Stomach smooth muscle (tissue), 2 donors: ENCODE results near the gene RPS8.
"Not testable (repeated sequence)": the region's sequence is repeated elsewhere in the genome, so short reads cannot be mapped to it uniquely, and the experiment has no call there.

Source experiments
- H3K27ac ChIP-seq: one replicate; pipeline ENCODE4 v1.7.0; 2013; ENCODE audit warnings: mild to moderate bottlenecking, low read length, inconsistent platforms
- H3K27me3 ChIP-seq, 2 donors: one replicate each; pipeline ENCODE4 v1.7.0; 2013; ENCODE audit warnings: low read length in 2 of 2; ENCODE audit not compliant: insufficient read depth in 2 of 2, control insufficient read depth in 1 of 2
- H3K36me3 ChIP-seq, 2 donors: one replicate each; pipeline ENCODE4 v1.7.0; 2013; ENCODE audit warnings: low read length in 2 of 2; ENCODE audit not compliant: control insufficient read depth in 2 of 2, insufficient read depth in 2 of 2
- H3K4me1 ChIP-seq: one replicate; pipeline ENCODE4 v1.7.0; 2013; ENCODE audit warnings: low read length; ENCODE audit not compliant: control insufficient read depth, insufficient read depth
- H3K4me3 ChIP-seq, 2 donors: one replicate each; pipeline ENCODE4 v1.7.0; 2013; ENCODE audit warnings: low read length in 2 of 2
- H3K9ac ChIP-seq, 2 donors: one replicate each; pipeline ENCODE4 v1.7.0; 2013; ENCODE audit warnings: low read length in 2 of 2, mild to moderate bottlenecking in 1 of 2
- H3K9me3 ChIP-seq, 2 donors: one replicate each; pipeline ENCODE4 v1.7.0; 2013; ENCODE audit warnings: low read length in 2 of 2; ENCODE audit not compliant: control insufficient read depth in 2 of 2
- donor health status: healthy.
- donor health status: Pancreatic carcinoma.

The RPS8 gene

DNA sequence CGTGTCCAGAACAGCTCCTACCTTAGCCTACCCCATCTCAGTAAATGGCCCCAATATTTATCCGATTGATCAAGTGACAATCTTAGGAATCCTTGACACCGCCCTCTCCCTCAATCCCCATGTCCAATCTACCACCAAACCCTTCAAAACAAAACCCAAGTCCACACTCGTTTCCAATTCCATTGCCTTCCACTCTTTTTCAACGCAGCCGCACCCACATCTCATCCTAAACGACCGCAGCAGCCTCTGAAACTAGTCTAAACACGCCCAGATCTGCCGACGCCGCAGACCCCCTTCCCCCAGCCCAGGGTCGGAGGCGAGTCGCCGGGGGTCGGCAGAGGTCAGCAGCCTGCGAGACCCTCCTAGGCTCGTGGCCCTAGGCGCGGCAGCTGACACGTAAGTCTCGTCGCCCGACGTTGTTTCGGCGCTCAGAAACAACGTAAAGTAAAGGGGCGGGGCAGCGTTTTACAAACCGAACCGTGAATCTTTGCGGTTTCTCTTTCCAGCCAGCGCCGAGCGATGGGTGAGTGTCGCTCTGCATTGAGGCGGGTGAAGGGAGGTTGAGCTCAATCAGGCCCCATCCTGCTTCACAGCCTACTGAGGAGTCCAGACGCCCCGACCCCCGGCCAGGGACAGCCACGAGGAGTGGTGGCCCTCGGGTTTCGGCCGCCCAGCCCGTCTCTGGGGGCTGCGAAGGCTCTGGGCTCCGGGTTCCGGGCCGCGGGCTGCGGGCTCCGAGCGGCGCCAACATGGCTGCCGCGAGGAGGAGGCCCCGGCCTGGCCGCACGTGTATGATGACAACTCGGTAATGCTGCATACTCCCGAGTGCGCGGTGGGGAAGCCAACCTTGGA lies at the start of gene RPS8:
Gene RPS8 (plus strand): TSS at position 463 of the 852 bp plus-strand sequence. CDS start 57 bp downstream, at position 520.
- peaks cover 20% of the 10 kb centered on the region for H3K4me1 ChIP-seq
- H3K9ac ChIP-seq: peak within 1 kb of the TSS; percentile 89 to 99
- H3K27me3 ChIP-seq: no peaks in the 10 kb centered on the region
- peaks cover 16 to 22% of the 10 kb centered on the region in 2 donors for H3K36me3 ChIP-seq
- peak within 1 kb of the TSS; percentile 73 to 94 for H3K4me3 ChIP-seq
- peak within 1 kb of the TSS; percentile 98 for H3K27ac ChIP-seq
- no peaks in the 10 kb centered on the region for H3K9me3 ChIP-seq

- Histone ChIP-seq H3K27me3 (no peaks in the 10 kb centered on the region), H3K4me3 (peak within 1 kb of the TSS; percentile 21 to 23), H3K36me3 (no peaks in the 10 kb centered on the region), H3K4me1 (peaks cover 2% of the 10 kb centered on the region), H3K9me3 (no peaks in the 10 kb centered on the region), H3K9ac (peak within 1 kb of the TSS; percentile 21 to 50), H3K27ac (peak within 1 kb of the TSS; percentile 82)
These were observed 44.4 kb upstream of the RPS8 start, which contains the start of gene RNU5D-1 for GRCh38 chr1:44730741-44731512. Gene RNU5D-1, minus strand, starts transcription at chr1:44731170.

DNA sequence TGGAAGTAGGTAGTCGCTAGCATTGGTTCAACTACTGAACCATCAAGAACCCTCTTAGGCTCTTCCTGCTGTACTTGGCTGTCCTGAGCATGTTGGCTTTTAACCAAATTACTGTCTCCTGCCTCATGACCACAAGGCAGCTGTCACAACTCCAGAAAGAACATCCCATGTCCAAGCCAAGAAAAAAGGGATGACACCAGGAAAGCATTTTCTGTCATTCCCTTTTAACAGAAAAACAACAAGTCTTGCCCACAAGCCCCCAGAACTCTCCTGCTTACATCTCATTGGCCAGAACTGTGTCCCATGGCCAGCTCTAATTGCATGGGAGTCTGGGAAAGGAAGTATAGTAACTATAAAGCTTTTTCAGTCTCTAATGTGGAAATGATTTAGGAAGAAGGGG lies 42.0 kb upstream of the RPS8 start:
- peaks cover 2% of the 10 kb centered on the region for H3K4me1 ChIP-seq
- no peak overlapping the region for H3K4me3 ChIP-seq
- no peaks in the 10 kb centered on the region for H3K36me3 ChIP-seq
- H3K27me3 ChIP-seq: no peaks in the 10 kb centered on the region
- no peak overlapping the region for H3K9ac ChIP-seq
- H3K9me3 ChIP-seq: no peaks in the 10 kb centered on the region
- H3K27ac ChIP-seq: no peak overlapping the region

- Histone ChIP-seq H3K9ac (no peak overlapping the region), H3K27ac (no peak overlapping the region), H3K36me3 (no peaks in the 10 kb centered on the region), H3K4me1 (peaks cover 2% of the 10 kb centered on the region), H3K27me3 (no peaks in the 10 kb centered on the region), H3K4me3 (no peak overlapping the region), H3K9me3 (no peaks in the 10 kb centered on the region)
These were observed 41.6 kb upstream of the RPS8 start for GRCh38 chr1:44733784-44734183.

DNA sequence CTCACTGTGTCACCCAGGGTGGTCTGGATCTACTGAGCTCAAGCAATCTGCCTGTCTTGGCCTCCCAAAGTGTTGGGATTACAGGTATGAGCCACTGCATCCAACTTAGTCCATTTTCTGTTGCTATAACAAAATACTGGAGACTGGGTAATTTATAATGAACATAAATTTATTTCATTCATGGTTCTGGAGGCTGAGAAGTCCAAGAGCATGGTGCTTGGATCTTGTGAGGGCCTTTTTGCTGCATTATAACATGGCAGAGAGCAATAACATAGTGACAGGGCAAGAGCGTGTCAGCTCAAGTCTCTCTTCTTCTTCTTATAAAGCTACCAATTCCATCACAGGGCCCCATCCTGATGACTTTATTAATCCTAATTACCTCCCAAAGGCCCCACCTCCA lies 39.3 kb upstream of the RPS8 start:
- Histone ChIP-seq H3K4me1 (peaks cover 7% of the 10 kb centered on the region), H3K36me3 (no peaks in the 10 kb centered on the region), H3K9me3 (no peaks in the 10 kb centered on the region), H3K27ac (no peak overlapping the region), H3K4me3 (no peak overlapping the region), H3K9ac (no peak overlapping the region), H3K27me3 (no peaks in the 10 kb centered on the region)

GRCh38 chr1:44738953-44739306 lies 36.4 kb upstream of the RPS8 start:
- H3K4me1 ChIP-seq, H3K36me3 ChIP-seq, H3K27me3 ChIP-seq, H3K9me3 ChIP-seq: not testable (repeated sequence)
- H3K9ac ChIP-seq: peak overlapping the region; percentile 81 to 93
- H3K4me3 ChIP-seq: peak overlapping the region; percentile 86 to 95
- H3K27ac ChIP-seq: peak overlapping the region; percentile 83

DNA sequence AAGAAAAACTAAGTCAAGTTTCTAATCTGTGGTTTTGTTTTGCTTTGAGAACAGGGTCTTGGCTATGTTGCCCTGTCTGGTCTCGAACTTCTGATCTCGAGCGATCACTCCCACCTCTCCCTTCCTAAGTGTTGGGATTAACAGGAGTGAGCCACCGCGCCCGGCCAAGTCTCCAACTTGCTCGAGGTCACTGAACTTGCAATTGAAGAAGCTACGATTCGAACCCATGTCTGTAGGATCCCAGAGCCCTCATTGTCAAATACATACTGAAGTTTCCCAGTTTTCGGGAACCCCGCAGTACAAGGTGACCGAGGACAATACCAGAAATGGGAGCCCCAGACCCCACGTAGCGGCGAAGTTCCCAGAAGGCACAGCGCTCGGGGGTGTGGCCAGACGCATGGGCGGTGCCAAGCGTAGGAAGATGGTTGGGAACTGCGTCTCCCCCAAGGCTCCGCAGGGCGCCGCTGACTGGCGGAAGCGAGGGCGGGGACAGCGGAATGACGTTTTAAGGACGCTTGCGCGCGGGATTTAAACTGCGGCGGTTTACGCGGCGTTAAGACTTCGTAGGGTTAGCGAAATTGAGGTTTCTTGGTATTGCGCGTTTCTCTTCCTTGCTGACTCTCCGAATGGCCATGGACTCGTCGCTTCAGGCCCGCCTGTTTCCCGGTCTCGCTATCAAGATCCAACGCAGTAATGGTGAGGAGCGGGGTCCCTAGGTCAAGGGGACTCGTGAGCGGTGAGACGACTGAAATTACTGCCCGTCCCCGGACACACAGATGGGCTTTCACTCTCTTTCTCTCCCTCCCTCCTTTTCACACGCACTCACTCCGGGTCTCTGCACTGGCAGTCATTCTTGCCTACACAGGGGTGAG lies 35.8 kb upstream of the RPS8 start, which contains the start of gene KIF2C:
Gene KIF2C (plus strand): TSS at position 531 of the 872 bp plus-strand sequence. CDS start 96 bp downstream, at position 627.
- peaks cover 7% of the 10 kb centered on the region for H3K4me1 ChIP-seq
- no peaks in the 10 kb centered on the region for H3K9me3 ChIP-seq
- H3K4me3 ChIP-seq: peak within 1 kb of the TSS; percentile 86 to 95
- H3K36me3 ChIP-seq: no peaks in the 10 kb centered on the region
- H3K27me3 ChIP-seq: no peaks in the 10 kb centered on the region
- peak within 1 kb of the TSS; percentile 81 to 93 for H3K9ac ChIP-seq
- H3K27ac ChIP-seq: peak within 1 kb of the TSS; percentile 83

DNA sequence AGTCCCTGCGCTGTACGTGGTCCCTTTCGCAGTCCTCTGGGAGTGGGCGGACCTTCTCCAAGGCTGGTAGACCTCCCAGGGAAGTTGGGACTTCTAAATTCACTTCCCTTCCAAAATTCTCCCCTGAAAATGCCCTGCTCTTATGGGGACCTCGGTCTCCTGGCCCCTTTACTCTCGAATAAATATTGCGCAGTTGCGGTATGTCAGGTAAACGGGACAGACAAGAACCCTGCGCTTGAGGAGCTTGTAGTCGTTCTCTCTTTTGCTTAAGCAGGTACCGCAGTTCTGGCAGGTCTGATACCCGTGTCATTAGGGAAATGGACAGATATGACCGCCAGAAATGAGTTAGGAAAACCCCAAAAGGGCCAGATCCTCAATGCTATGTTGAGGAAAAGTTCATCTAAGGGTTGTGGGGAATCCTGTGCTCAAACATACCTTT lies 35.1 kb upstream of the RPS8 start:
- H3K4me1 ChIP-seq: peaks cover 7% of the 10 kb centered on the region
- H3K9ac ChIP-seq: peak overlapping the region; percentile 5 to 26
- H3K36me3 ChIP-seq: no peaks in the 10 kb centered on the region
- peak overlapping the region; percentile 86 to 95 for H3K4me3 ChIP-seq
- H3K27ac ChIP-seq: no peak overlapping the region
- no peaks in the 10 kb centered on the region for H3K9me3 ChIP-seq
- no peaks in the 10 kb centered on the region for H3K27me3 ChIP-seq

- H3K4me1 ChIP-seq: peaks cover 7% of the 10 kb centered on the region
- H3K9me3 ChIP-seq: no peaks in the 10 kb centered on the region
- H3K4me3 ChIP-seq: no peak overlapping the region
These were observed 32.1 kb upstream of the RPS8 start for GRCh38 chr1:44743211-44743610.

GRCh38 chr1:44747878-44748277 lies 27.5 kb upstream of the RPS8 start:
- Histone ChIP-seq H3K27me3 (no peaks in the 10 kb centered on the region), H3K36me3 (no peaks in the 10 kb centered on the region), H3K9me3 (no peaks in the 10 kb centered on the region), H3K4me1 (no peaks in the 10 kb centered on the region), H3K4me3 (no peak overlapping the region), H3K9ac (no peak overlapping the region), H3K27ac (no peak overlapping the region)

More at GRCh38 chr1:44743211-44743610, 32.1 kb upstream of the RPS8 start:
- H3K27ac ChIP-seq: no peak overlapping the region
- H3K27me3 ChIP-seq: no peaks in the 10 kb centered on the region
- no peak overlapping the region for H3K9ac ChIP-seq
- no peaks in the 10 kb centered on the region for H3K36me3 ChIP-seq
